GM21423 (cell line): ENCODE measurements around the gene CPSF4.
A peak's percentile ranks its signal among the peaks of the same experiment; 100 is the strongest.

Experiments
- ATAC-seq: cut with Tn5 transposase; IDR thresholded peaks from one replicate; pipeline ENCODE4 v1.9.1; 2021; ENCODE audit warnings: mild to moderate bottlenecking, moderate library complexity; ENCODE audit not compliant: unreplicated experiment

The CPSF4 gene

DNA sequence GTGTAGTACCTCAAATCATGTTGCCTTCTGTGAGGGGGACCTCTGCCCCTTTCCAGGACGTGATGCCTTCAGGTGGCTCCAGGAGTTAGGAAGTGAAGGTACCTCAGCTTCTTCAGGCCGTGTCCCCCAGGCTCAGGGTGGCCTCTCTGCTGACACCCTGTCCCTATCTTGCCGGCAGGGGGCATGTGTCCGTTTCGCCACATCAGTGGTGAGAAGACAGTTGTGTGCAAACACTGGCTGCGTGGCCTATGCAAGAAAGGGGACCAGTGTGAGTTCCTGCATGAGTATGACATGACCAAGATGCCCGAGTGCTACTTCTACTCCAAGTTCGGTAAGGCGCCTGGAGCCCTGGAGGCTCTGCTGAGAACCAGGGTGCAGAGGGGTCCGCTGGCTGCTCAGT, 9.2 kb downstream of the CPSF4 start:
- ATAC-seq: no peak

DNA sequence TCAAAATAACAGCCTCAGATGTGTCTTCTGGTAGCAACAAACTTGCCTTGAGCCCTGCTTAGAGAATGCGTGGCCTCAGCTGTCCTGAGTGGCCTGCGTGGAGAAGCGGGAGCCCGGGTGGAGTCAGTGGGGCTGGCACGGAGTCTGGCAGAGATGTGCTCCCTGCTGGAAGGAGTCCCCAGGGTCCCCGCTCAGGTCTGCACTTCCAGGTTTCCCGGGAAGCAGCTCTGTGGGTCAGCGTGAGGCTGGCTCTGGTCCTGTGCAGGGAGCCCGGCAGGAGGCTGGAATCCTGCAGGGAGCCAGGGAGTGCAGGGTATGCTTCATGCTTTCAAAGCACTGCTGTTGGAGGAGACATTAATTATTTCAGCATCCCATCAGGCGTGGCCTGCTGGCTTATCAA, 10.1 kb downstream of the CPSF4 start:
- no peak for ATAC-seq

GRCh38 chr7:99449326-99449725, 10.6 kb downstream of the CPSF4 start:
- no peak for ATAC-seq

DNA sequence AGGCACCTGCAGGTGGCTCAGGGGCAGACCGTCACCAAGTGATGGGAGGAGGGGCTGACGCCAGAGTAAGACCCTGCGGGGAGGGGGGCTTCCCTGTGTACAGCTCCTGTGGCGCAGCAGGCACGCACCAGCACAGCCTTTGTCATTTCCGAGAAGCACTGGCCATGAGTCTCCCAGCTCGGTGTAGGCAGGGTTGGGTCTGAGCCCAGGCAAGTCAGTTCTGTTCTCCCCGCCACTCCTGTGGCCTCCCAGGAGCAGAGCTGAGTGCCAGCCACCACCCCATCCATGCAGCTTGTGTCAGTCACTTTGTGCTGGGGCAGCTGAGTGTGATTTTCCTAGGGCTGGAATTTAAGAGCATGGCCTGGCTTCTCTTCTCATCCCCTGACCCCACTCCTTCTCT, 13.2 kb downstream of the CPSF4 start:
- ATAC-seq: no peak

- no peak for ATAC-seq
Measured at GRCh38 chr7:99452541-99452940, 13.8 kb downstream of the CPSF4 start.

DNA sequence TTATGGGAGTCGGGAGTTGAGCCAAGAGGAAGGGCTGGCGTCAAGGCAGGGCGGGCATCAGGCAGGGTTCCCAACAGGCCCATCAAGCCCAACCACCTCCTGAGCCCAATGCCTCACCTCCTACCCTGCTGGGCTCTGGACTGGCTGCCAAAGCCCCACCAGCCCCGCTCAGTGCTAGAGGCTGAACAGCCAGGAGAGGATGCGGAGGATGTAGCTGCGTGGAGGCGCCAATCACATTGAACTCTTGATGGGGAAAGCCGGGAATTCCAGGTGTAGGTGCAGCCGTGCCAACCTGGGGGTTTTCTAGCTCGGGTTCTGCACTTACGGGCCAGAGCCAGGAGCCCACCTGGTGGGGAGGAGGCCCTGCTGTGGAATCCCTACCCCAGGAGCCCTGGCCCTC, 14.4 kb downstream of the CPSF4 start:
- ATAC-seq: no peak

DNA sequence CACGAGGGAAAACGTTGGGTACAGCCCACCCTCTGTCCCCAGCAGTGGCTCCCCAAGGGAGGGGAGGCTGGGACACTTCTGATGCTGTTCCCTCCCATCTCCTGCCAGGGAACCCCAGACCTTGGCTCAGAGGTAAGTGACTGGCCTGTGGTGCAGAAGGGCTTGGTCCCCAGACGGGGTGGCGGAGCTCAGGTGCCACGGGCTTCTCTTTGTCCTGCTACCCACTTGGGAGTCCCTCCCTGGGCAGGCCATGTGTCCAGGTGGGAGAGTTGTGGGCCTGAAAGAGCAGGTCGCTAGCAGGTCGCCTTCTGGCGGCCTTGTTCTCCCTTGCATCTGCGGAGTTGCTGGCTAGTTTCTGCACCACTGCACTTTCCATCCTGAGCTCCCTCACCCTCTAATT, 17.1 kb downstream of the CPSF4 start:
- no peak for ATAC-seq

DNA sequence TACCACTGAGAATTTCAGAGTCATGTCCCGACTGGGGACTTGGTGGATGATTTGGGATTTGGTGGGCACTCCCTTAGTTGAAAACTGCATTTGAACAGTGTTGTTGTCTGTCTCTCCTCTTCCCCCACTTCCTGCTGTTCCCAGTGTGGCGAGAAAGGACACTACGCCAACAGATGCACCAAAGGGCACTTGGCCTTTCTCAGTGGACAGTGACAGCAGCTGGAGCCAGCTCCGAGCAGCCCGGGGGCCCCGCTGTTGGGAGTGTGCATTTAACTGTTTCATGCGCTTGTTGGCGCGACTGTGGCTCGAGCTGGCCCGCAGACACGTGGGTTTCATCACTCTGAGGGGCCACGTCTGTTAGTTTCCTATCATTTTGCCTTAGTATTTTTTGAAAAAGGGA, 17.5 kb downstream of the CPSF4 start:
- ATAC-seq: no peak

DNA sequence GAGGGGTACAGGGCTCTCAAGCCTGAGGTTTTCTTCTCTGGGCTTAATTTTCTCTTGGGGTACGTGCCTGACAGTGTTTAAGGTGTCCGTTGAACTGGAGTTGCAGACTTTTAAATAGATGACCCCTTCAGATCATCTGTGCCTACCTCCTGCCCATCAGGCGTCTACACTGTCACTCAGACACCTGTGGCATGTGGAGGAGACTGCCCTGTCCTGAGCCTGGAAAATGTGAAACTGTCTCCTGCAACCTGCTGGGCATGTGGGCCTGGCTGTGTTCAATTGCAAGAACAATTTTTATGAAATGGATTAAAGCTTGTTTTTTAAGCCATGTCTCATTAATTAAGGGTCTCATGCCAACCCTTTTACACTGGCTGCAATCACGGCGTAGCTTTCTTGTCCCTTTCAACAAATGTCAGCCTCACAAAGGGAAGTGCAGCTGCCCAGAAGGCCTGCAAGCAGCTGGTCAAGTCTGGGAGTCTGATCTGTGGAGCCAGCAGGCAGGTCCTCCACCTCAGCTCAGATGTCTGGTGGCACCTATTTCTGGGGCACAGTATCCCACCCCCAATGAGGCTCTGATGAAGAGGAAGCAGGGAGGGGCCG, 18.4 kb downstream of the CPSF4 start:
- ATAC-seq: no peak

- no peak for ATAC-seq
Measured at GRCh38 chr7:99457650-99458493, 19.1 kb downstream of the CPSF4 start.

DNA sequence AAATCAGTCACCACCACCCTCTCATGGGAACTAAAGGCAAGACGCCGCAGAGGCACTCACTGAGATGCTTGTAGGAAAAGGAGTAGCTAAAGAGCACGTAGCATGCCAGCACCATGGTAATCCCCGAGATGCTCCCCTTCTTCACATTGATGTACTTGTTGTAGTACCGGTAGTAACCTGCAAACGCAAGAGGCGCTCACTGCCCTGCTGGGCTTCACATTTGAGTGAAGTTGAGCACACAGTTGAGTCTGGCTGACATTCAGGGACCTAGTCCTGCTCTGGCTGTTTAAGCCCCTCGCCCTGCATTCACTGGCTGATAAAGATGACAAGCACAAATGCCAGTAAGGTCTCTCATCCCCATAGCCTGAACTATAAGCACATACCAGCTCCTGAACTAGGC, 20.3 kb downstream of the CPSF4 start:
- no peak for ATAC-seq

GRCh38 chr7:99460651-99461050, 21.9 kb downstream of the CPSF4 start:
- no peak for ATAC-seq

GRCh38 chr7:99461221-99461620, 22.5 kb downstream of the CPSF4 start:
- ATAC-seq: no peak

GRCh38 chr7:99465421-99465768, 26.7 kb downstream of the CPSF4 start:
- ATAC-seq: no peak

DNA sequence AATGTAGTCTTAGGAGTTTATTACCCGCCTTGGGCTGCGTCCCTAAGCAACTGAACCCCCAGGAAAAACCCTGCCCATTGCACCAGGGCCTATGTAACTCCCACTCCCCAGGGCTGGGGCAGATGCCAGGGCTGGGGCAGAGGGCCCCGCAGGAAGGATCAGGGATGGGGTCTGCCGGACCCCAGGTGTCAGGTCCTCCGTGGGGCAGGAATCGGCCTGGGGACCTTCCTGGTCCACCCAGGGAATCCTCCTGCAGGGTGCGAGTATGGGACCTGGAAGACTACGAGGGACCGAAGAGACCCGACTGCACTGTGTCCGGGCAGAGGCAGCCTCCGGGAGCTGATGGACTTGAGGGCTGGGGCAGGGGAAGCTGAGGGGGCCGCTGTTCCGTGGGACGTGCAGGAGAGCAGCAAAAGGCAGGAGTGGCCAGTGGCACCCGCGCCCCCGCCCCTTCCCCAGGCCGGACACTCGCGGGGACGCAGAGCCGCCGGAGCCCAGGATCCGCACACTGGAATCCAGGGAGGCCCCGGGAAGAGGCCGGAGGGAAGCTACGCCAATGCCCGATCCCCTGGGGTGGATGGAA, 29.7 kb downstream of the CPSF4 start:
- ATAC-seq: no peak

GRCh38 chr7:99469381-99470065, 30.8 kb downstream of the CPSF4 start:
- ATAC-seq: no peak

GRCh38 chr7:99472561-99473314, 34.0 kb downstream of the CPSF4 start, which contains the start of gene ZNF789:
ZNF789 (plus strand) TSS chr7:99472890; CDS start chr7:99476457, 3,567 bp downstream.
- ATAC-seq: peak; percentile 94

GRCh38 chr7:99473315-99473596, 34.5 kb downstream of the CPSF4 start:
- ATAC-seq: no peak

GRCh38 chr7:99476107-99476506, 37.4 kb downstream of the CPSF4 start:
- ATAC-seq: no peak

DNA sequence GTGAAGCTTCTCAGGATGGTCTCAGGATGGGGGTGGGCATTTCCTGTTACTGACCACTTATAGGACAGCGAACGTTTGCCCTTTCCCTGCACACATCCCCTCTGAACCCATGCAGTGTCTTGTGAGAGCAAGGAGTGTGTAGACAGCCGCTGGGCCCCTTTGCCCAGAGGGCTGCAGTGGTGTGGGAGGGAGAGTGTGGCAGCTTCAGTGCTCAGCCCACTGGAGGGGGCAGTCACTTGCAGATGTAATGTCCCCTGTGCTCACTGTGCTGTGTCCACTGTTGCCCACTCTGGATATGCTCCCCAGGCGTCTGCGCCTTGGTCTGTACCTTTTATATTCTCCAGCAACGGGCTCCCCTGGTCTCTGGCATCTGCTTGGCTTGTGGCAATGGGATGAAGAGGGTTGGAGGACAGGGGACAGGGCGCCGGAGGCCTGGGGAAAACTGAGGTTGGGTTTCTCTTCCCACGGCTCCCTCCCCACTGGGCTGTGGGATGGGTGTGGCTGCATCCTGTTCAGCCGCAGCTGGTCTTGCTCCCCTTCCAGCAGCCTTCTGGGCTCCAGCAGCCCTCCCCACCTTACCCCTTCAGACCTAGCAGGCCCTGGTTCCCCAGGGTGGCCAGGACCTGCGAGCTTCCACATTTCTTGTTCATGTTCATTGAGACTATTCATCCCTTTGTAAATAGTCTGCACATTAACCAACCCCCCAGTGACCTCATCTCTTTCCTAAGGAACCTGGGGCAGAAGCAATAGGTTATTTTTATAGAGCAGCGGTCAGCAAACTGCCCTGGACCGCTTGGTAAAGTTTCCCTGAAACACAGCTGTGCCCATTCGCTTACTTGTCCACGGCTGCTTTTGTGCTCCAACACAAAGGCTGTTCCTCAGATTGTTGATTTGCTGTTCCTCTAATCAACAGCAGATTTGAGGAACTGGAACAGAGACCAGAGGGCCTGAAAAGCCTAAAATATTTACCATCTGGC, 40.0 kb downstream of the CPSF4 start:
- ATAC-seq: no peak
